Measurements from ENCODE around the gene NDUFV3.
A peak's percentile ranks its signal among the peaks of the same experiment; 100 is the strongest.
"Not testable (repeated sequence)": the region's sequence is repeated elsewhere in the genome, so short reads cannot be mapped to it uniquely, and the experiment has no call there.

The NDUFV3 gene

DNA sequence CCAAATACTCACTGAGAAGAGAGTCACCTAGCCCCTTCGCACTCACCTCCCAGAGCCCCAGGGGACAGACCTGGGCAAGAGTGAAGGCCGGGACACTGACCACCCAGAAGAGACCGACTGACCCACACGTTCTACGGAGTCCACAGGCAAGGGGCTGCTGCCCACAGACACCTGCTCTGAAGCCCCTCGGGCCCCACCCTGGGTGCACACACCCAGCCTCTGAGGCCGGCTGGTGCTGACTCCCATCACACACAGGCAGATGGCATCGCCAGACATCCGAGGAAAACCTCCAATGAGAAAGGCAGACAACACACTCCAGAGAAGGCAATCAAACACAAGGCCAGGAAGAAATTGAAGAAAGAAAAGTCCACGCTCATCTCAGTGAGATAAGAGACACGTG, 35.9 kb upstream of the NDUFV3 start:
- no peak for DNase-seq (ENCODE audit: low spot score)

DNA sequence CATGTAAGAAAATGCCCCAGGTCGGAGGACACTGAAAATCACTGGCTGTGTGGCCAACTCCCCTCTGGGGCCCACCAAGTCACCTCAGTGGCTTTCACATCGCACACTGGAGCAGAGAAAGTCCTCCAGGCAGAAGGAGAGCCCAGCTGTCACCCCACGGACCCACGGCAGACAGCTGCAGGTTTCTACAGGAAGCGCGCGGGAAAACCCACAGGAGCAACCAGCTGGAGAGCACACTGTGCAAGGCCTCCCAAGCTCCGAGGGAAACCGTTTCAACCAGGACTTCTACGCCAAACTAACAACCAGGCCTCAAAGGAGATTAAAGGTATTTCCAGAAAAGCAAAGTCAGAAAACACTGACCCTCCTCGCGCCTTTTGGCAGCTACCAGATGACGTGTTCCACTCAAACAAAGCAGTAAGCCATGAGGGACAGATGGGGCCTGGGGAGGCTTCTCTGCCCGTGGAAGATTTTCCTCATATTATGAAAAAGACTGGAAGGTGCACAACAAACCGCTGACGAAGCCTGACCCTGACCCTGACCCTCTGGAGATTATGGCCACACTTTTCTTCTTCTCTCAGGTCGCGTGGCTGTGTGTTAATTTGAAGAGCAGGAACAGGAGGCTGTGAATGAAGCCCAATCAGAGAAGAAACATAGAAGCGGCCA, 34.8 kb upstream of the NDUFV3 start:
- DNase-seq (ENCODE audit: low spot score), result no peak

DNA sequence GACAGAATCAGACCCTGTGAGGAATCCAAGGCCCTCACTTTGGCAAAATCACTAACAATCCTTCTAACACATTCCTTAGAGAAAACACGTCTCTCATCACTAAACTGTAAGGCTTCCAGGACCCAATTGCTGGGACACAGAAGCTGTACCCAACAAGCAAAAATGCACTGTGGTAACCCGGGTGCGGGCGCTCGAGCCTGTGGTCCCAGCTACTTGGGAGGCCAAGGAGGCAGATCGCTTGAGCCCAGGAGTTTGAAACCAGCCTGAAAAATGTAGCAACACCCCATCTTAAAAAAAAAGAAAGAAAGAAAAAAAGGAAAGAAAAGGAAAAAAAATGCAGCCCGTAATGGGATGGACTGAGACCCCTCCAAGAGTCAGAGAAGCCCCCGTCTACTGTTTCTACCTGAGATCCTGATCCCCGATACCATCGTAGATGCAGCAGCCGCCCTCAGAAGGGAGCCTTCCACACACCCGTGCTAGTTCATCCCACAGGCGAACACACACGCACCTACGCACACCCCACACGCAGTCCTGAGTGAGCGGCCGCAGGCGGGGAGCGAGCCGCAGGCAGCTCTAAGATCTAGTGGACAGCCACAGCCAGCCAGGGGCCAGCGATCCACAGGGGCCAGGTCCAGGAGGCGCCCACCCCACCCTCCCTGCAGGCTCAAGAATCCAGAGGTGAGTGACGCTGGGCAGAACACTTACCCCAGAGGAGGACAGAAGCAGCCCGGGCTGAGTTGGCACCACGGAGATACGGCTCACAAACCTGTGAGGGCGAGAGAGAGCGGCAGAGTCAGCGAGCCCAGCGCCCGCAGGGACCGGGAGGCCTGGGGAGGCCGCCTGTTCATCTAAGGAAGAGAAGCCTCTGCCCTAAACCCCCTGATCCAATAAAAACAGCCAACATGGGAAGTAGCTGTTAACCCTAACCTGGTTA, 33.9 kb upstream of the NDUFV3 start:
- DNase-seq (ENCODE audit: low spot score), result no peak

DNA sequence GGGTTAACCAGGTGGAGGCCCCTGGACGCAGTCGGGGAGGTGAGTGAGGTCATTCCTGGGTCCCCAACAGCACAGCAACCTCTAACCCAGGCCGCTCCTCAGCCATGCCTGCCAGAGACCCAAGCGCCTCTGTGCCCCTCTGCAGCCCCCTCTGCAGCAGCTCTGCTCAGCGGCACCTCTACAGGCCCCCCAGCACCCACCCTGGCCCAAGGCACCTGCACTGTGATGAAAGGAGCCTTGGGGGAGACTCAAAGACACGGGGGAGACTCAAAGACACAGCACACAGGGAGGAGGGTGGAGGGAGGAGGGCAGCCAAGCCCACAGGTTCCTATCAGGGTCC, 33.2 kb upstream of the NDUFV3 start:
- no peak for DNase-seq (ENCODE audit: low spot score)

DNA sequence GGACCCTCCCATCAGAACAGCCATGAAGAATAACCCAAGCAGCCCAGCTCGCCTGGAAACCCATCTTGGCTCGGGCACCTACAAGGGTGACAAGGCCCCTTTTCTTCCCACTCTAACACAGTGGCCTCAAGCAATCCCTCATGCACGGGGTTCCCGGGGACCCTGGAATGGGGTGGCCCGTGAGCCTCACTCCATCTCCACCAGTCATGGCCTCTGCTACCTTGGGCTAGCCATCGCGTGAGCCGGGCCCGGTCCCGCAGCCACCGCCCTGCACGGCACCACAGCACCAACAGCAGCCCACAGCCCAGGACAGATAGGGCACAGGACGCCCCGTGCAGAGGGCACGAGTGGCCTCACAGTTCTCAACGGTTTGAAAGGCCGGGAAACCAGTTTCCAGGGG, 32.8 kb upstream of the NDUFV3 start:
- no peak for DNase-seq (ENCODE audit: low spot score)

DNA sequence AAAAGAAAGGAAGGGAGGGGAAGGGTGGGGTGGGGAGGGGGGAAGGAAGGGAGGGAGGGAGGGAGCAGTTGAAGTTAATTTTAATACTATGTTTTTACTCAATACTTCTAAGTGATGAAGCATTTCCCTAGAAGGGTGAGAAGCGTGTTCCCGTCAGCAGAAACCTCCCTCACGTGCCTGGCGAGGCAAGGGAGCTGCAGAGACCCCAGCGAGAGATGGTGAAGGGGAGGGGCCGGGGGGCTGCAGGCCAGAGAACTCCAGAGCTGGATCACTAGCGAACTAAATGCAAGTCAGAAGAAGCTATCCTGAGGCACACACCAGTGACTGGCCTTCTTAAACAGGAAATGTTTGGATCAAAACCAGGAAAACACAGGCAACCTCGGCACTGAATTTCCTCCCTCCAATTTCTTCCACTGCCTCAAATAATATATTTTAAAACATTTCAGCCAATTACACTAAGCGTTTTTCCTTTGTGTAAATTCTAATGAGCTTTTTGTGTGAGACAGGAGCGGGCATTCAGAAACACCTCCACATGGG, 31.7 kb upstream of the NDUFV3 start:
- no peak for DNase-seq (ENCODE audit: low spot score)

DNA sequence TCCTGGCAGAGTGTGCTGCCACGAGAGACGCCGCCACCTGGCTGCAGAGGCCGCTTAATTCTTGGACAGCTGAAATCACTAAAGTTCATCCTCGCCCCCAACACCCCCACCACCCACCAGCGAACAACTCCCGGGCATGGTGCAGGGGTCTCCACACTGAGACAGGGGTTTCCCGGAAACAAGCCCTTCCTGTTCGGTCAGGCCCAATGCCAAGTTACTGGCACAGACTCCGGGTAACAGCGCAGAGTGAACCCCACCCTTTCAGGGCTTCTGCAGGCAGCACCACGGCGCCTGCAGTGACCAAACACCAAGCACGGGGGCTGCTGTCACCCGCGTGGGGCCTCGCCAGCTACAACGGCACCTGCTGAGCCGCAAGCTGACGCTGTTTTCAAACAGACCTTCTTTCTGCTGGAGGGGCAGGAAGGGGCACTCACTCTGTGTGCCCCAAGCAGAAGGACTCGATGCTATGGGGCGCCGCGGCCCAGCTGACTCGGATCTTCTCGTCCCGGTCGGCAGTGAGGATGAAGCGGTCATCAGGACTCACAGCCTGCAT, 31.2 kb upstream of the NDUFV3 start:
- no peak for DNase-seq (ENCODE audit: low spot score)

DNA sequence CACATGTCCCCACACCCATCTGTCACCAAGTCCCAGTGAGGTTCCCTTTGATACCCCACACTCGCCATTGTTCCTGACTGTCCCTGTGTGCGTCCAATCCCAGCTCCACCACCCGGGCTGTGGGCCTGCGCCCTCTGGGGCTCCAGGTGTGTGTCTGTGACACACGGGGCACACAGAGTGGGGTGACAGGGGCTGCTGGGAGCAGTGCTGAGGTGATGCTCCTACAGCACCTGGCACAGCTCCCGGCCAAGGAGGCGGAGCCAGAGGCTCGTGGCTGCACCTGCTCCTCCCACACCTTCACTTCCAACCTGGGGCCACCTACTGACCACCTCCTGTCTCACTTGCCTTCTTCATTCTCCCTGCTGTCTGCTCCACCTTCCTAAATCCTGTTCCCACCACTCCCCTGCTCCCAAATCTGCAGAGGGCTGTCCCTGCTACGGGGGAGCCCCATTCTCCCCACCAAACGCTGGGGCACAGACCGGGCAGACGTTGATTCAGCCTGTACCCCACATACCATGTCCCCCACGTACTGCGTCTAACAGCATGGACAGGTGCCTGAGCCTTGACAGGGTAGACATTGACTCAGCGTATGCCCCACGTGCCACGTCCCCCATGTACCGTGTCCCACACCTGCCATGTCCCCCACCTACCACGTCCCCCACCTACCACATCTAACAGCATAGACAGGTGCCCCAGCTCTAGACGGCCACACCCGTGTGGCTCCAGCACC, 30.2 kb upstream of the NDUFV3 start:
- no peak for DNase-seq (ENCODE audit: low spot score)

DNA sequence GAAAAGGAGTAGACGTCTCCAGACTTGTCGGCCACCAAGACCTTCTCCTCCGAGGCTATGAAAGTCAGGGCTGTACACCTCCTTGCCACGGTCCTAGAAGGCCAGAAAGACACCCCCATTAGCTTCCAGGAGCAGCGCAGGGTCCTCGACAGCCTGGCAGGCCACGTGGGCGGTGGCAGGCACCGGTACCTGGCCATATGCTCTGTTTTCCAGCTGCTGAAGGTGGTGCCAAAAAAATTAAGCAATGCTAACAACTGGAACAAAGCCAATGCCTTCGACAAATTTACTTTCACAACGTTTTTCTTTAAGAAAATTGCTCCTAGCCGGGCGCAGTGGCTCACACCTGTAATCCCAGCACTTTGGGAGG, 29.6 kb upstream of the NDUFV3 start:
- DNase-seq (ENCODE audit: low spot score), result no peak

DNA sequence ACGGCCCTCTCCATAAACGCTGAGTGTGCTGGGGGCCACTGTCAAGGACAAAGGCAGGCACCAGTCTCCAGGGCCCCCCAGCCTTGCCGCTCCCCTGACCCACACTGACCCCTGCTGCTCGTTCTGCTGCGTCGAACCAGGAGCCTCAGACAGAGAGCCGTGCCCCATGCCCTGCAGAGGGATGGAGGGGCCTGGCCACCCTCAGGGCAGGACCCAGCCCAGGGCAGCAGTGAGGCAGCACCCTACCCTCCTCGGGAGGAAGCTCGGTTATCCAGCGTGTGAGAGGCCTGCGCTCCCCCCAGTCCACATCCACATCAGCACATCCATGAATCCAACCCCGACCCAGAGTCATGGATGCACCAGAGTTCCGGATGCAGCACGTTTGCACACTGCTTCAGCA, 28.8 kb upstream of the NDUFV3 start:
- DNase-seq (ENCODE audit: low spot score), result no peak

DNA sequence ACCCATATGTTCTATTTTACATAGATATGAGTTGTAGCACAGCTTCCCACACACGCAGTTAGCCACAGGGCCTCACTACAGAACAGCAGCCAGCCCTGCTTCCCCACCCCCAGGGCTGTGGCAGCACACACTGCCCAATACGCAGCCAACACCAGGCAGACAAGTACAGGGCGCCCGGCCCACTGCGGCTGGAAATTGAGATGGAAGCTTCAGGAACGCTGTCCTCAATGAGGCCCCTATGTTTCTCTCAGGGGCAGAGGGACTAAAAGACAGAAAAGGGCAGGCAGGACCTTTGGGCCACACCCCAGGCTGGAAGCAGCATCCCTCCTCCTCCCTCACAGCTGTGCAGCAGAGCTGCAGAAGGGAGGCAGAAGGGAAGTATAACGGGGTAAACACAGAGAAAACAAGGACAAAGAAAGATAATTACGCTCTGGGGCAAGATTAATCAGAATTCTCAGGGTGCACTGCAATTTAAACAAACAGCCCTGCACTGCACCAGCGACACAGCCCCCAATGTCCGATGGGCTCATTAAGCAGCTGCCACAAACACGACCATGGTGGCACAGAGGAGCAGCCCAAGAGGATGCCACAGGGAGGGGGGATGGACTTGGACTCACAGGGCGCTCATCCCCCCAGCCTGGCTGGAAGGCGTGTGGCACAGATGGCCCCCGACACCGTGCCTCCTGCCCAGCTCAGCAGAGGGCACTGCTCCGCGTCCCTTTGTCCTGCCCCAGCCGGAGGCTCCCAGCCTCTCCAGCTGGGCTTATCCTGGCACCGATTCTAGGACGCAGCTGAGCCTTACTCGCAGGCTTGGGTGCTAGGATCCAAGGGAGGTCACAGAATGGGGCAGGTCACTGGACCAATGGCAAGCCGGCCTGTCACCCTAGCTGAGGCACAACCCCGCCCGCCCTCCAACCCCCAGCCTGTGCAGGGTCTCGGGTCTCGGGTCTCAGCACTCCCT, 28.0 kb upstream of the NDUFV3 start:
- no peak for DNase-seq (ENCODE audit: low spot score)

DNA sequence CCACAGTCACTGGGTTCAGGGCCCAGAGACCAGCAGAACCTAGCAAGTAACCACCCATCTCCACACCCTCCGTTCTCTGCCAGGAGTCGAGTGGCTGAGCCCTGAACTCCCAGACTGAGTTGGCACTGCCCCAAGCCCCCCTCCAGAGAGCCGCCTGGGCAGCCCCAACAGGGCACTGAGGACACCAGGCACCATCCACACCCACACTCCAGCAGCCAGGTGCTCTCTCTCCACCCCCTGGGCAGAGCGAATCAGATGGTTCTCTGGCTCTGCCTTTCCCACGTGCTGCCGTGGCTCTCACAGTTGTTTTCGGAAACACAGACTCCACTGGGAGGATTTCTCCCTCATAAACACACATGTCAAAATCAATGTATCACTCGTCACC, 27.3 kb upstream of the NDUFV3 start:
- DNase-seq (ENCODE audit: low spot score), result no peak

DNA sequence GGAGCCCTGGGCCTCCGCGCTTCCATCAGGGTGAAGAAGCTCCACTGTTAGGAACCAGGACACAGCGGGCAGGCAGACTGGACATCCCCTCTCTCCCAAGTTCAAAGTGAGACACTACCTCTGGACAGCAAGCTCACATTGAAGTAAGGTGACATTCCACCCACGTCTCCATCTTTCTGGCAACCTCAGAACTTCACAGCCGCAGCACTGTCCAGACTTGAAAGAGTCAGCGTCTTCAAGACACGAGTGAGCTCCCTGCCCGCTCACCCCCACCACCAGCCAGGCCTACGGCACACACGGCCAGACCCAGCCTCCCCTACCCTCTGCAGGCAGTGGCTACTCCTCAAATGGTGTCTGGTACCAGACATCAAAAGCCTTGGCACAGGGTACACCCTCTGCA, 24.9 kb upstream of the NDUFV3 start:
- no peak for DNase-seq (ENCODE audit: low spot score)

DNA sequence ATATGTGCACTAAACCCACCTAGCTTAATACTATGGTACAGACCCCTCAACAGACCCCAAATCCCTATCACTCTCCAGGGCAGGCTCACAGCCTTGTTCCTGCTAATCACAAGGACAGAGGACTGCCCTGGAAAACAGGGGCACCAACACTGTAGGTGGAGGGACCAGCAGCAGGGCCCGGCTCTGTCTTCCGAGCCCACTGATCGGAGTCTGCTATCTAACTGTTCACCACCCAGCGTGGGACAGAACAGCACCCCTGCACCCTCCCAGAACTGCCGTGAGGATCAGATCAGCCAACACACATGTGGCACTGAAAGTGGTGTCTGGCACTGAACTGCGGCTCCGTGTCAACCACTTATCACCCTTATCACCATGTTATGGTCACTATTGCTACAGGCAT, 20.0 kb upstream of the NDUFV3 start:
- DNase-seq (ENCODE audit: low spot score), result no peak

DNA sequence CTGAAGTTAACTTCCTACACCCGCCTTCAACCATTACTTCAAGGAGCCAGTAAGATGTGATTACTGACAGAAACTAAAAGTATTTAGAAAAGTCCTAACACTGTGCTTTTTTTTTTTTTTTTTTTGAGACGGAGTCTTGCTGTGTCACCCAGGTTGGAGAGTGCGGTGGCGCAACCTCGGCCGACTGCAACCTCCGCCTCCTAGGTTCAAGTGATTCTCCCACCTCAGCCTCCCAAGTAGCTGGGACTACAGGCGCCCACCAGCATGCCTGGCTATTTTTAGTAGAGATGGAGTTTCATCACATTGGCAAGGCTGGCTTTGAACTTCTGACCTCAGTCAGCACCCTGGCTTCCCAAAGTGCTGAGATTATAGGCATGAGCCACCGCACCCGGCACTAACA, 17.3 kb upstream of the NDUFV3 start:
- DNase-seq (ENCODE audit: low spot score), result not testable (repeated sequence)

DNA sequence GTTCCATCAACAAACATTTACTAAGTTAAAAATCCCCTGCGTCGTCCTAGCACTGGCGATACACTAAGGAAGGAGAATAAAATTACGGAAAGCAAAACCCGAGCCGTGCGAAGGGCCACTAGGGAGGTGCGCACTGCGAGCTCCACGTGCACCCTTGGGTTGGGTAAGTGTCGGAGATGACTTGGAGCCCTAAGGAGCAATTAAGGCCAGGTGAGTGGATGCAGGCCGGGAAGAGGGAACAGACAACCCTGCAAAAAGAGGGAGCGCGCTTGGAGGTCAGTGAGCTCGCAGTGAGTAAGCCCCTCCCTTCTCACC, 14.5 kb upstream of the NDUFV3 start:
- no peak for DNase-seq (ENCODE audit: low spot score)

DNA sequence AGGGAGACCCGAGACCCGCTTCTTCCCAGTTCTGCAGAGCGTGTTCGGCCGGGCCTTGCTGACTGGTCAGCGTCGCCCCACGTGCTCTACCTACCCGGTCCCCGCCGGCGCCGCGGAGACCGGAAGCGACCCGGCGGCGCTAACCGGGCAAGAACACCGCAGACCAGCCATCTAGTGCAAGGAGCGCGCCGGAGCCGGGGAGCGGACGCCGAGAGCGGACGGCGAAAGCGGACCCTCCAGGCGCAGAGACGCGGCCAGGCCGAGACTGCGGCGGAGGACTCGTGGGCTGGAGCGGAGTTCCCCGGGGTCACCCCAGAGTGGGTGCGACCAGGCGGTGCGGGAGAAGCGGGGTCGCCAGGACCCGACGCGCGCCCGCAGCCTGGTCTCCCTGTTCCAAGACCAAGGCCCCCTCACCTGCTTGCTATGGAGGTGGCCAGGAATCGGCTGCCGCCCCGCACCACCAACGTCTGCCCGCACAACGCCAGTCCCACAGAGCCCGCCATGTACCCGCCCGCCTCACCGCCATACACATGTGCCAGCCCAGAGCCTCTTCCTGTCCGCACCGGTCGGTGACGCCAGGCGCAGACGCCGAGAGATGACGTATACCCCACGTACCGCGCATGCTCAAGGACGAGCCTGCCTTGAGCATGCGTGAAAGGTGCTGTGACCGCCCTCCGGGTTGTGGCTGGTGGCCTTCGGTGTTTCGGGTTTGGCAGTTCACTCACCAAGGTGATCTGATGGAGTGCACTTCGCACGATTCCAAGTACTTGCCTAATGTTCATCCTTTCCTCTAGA, 13.9 kb upstream of the NDUFV3 start, which contains the start of gene WDR4:
Gene WDR4 (minus strand): TSS at position 547 of the 795 bp plus-strand sequence. CDS start 44 bp downstream, at position 503.
- peak; percentile 100 for DNase-seq (ENCODE audit: low spot score)

DNA sequence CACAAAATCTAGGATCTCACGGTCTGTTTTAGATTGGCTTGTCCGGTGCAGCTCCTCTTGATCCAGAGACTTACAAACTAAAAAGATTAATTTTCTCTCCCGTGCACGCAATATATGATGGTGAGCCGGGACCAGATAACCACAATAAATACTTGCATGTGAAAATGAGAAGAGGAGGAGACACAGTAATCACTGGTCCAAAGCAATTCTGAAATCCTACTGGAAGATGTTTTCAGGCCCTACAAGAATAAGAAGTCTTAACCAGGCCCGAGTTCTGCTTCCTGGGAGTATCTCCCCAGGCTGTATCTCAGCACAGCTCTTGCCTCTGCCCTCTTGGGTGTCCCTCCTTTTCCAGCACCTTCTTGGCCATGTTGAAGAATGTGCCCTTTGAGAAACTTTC, 12.8 kb upstream of the NDUFV3 start:
- DNase-seq (ENCODE audit: low spot score), result no peak

DNA sequence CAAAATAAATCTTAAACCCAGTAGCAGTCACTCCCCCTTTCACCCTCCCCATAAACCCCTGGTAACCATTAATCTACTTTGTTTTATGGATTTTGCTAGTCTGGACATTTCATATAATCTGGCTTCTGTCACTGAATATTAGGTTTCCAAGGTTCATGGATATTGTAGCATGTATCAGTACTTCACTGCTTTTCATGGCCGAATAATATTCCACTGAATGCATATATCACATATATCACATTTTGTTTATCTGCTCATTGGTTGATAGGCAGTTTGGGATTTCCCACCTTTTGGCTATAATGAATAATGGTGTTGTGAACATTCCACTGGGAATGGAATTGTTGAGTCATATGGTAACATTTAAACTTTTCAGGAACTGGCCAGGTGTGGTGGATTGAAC, 9.2 kb upstream of the NDUFV3 start:
- no peak for DNase-seq (ENCODE audit: low spot score)

DNA sequence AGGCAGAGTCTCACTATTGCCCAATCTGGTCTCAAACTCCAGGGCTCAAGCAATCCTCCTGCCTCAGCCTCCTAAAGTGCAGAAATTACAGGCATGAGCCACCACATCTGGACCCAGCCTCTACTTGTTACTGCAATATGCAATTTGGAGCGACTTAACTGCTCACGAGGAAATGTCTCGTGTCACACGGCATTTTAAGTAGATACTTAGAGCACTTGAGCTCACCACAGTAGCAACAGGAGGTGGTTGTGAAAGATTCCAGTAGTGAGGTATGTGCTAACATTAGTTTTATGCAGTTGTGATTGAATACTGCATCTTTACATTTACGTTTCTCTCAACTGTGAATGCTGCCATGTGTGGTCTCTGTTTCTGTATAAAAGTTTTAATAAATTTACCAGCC, 5.8 kb upstream of the NDUFV3 start:
- DNase-seq (ENCODE audit: low spot score), result no peak

DNA sequence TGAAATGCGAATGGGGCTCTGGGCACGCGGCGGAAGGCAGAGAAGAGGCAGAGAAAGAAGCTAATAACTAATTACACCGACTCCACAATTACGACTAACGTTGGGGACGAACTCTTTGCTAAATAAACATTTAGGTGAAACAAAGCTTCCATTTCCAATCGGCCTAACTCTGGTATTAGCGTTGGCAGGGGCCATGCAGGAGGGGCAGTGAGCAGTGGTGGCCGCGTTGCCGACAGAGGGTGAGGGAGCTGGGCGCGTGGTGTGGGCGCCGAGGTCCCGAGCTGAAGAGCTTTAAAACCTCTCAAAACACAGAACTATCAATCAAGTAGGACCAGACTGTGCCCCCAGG, 553 bp upstream of the NDUFV3 start:
- no peak for DNase-seq (ENCODE audit: low spot score)
